ENCODE results near the gene GRID2. TPM values are rescaled to one million over a fixed set of nuclear protein-coding genes. Genes with fewer than 3 reads are reported as not detected.

GRID2 gene
- polyA plus RNA-seq, 1 donor, result 0.57 TPM

DNA sequence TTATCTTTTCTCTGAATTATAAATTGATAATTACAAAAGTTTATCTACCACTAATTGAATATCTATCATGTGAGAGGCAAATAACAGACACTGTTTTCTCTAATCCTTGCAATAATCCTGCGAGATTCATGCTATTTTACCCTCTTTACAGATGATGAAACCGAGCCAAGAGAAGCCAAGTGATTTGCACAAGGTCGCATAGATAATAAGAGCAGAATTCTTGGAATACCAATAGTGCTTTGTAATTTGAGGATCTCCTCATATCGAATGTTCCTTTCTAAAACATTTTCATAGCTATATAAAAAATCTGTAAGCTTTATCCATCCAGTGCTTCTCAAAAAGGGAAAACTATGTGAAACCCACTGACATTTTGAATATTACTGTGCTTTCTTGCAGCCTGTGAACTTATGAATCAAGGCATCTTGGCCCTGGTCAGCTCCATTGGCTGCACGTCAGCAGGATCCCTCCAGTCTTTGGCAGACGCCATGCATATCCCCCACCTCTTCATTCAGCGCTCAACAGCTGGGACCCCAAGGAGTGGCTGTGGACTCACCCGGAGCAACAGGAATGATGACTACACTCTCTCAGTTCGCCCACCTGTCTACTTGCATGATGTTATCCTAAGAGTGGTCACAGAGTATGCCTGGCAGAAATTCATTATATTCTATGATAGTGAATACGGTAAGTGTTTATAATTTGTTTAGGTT, 781.0 kb downstream of the GRID2 start:
- DNase-seq, result no peak
- Histone ChIP-seq H3K36me3 (ENCODE audit: control insufficient read depth, insufficient read depth, low read length) (no peaks in the 10 kb centered on the region), H3K27me3 (ENCODE audit: control insufficient read depth, insufficient read depth, low read length) (no peaks in the 10 kb centered on the region), H3K4me3 (ENCODE audit: low read length) (no peak overlapping the region), H3K27ac (ENCODE audit: low read length) (no peak overlapping the region), H3K9me3 (ENCODE audit: control insufficient read depth, low read depth, low read length) (no peaks in the 10 kb centered on the region), H3K4me1 (ENCODE audit: control insufficient read depth, insufficient read depth, low read length) (no peaks in the 10 kb centered on the region)
- WGBS (ENCODE audit: insufficient coverage, low lambda C conversion rate), result 80% methylated on average over 1 of the region's 10 CpGs

DNA sequence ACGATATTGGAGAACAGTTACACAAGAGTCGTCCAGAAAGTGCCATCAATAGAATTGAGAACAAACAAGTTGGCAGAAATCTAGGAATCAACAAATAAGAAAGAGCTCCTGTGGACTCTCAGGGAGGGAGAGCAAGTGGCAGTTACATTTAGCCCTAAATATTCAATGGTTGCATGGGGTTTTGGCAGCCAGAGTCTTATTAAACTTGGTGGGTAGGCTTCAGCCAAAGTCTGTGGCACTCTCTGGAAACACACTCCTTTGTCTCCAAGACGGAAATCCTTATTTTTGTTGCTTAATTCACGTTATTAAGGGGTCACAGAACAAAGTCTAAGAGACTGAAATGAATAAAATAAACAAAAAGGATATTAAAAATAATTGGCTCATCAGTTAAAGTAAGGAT, 782.6 kb downstream of the GRID2 start:
- 91% methylated on average over 3 of the region's 4 CpGs for WGBS (ENCODE audit: insufficient coverage, low lambda C conversion rate)

DNA sequence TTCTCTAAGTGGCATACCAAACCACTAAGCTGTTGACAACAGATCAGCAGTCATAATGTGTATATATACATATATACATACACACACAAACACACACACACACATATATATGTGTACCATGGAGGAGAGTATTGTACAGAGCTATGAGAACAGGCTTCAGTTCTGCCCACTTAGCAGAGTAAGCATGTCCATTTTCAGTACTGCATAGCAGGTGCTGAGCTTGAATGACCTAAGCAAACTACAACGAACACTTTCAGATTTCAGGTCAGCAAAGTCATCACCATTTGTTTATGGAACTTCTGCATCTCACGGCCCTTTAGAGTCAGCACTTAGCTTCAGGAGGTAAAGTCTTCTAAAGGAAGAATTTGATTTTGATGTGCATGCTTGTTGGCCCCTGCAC, 789.0 kb downstream of the GRID2 start:
- no CpG with 5 or more reads among the region's 2 CpGs for WGBS (ENCODE audit: insufficient coverage, low lambda C conversion rate)
- Histone ChIP-seq H3K27me3 (ENCODE audit: control insufficient read depth, insufficient read depth, low read length) (no peaks in the 10 kb centered on the region), H3K9me3 (ENCODE audit: control insufficient read depth, low read depth, low read length) (no peaks in the 10 kb centered on the region)

More for the DNA sequence above, 782.6 kb downstream of the GRID2 start:
- DNase-seq, result no peak
- no peaks in the 10 kb centered on the region for H3K9me3 ChIP-seq (ENCODE audit: control insufficient read depth, low read depth, low read length)
- H3K4me1 ChIP-seq (ENCODE audit: control insufficient read depth, insufficient read depth, low read length), result no peaks in the 10 kb centered on the region
- no peak overlapping the region for H3K4me3 ChIP-seq (ENCODE audit: low read length)
- no peak overlapping the region for H3K27ac ChIP-seq (ENCODE audit: low read length)
- no peaks in the 10 kb centered on the region for H3K27me3 ChIP-seq (ENCODE audit: control insufficient read depth, insufficient read depth, low read length)
- H3K36me3 ChIP-seq (ENCODE audit: control insufficient read depth, insufficient read depth, low read length), result no peaks in the 10 kb centered on the region

DNA sequence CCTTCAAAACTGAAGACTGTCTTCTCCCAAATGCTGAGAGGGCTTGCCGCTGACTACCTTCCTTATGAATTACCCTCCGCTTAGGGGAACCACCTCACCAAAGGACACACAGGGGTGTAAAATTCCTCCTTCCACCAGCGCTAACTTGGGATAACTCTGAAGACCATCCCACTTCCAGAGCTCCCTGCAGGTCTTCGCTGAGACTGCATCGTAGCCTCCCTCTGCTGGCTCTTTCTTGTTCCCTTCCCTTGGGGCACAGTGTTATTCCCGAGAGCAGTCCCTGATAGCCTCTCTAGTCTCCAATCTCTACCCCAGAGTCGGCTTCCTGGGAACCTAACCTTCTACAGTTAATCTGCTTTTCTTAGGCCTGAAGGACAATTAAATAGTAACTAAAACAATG, 799.3 kb downstream of the GRID2 start:
- WGBS (ENCODE audit: insufficient coverage, low lambda C conversion rate), result no CpG with 5 or more reads among the region's 7 CpGs
- DNase-seq, result no peak
- Histone ChIP-seq H3K27ac (ENCODE audit: low read length) (no peak overlapping the region), H3K4me3 (ENCODE audit: low read length) (no peak overlapping the region), H3K4me1 (ENCODE audit: control insufficient read depth, insufficient read depth, low read length) (no peaks in the 10 kb centered on the region), H3K27me3 (ENCODE audit: control insufficient read depth, insufficient read depth, low read length) (no peaks in the 10 kb centered on the region), H3K36me3 (ENCODE audit: control insufficient read depth, insufficient read depth, low read length) (no peaks in the 10 kb centered on the region), H3K9me3 (ENCODE audit: control insufficient read depth, low read depth, low read length) (no peaks in the 10 kb centered on the region)

More for the DNA sequence above, 789.0 kb downstream of the GRID2 start:
- H3K4me3 ChIP-seq (ENCODE audit: low read length), result no peak overlapping the region
- no peaks in the 10 kb centered on the region for H3K4me1 ChIP-seq (ENCODE audit: control insufficient read depth, insufficient read depth, low read length)
- H3K27ac ChIP-seq (ENCODE audit: low read length), result no peak overlapping the region
- DNase-seq, result no peak
- no peaks in the 10 kb centered on the region for H3K36me3 ChIP-seq (ENCODE audit: control insufficient read depth, insufficient read depth, low read length)

DNA sequence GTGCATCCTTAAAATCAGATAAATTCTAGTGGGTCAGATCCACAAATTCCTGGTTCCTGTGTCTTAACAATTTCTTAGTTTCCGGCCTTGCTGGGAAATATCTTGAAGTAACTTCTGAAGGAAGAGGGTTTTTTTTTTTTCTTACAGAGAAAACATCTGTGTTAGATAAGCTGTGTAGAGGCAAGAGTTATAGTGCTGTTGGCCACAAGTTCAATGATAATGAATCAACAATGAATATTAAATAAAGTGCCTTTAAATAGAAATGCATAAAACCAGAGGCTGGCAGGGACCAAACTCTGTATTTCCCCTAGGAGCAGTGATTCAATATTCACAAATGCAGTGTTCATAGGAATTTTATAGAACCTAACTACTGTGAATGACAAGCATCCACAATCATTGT, 812.9 kb downstream of the GRID2 start:
- H3K27me3 ChIP-seq (ENCODE audit: control insufficient read depth, insufficient read depth, low read length), result no peaks in the 10 kb centered on the region
- no peak overlapping the region for H3K4me3 ChIP-seq (ENCODE audit: low read length)
- H3K4me1 ChIP-seq (ENCODE audit: control insufficient read depth, insufficient read depth, low read length), result no peaks in the 10 kb centered on the region
- no peaks in the 10 kb centered on the region for H3K9me3 ChIP-seq (ENCODE audit: control insufficient read depth, low read depth, low read length)
- DNase-seq, result no peak
- H3K27ac ChIP-seq (ENCODE audit: low read length), result no peak overlapping the region
- no CpG with 5 or more reads among the region's 1 CpG for WGBS (ENCODE audit: insufficient coverage, low lambda C conversion rate)
- no peaks in the 10 kb centered on the region for H3K36me3 ChIP-seq (ENCODE audit: control insufficient read depth, insufficient read depth, low read length)

DNA sequence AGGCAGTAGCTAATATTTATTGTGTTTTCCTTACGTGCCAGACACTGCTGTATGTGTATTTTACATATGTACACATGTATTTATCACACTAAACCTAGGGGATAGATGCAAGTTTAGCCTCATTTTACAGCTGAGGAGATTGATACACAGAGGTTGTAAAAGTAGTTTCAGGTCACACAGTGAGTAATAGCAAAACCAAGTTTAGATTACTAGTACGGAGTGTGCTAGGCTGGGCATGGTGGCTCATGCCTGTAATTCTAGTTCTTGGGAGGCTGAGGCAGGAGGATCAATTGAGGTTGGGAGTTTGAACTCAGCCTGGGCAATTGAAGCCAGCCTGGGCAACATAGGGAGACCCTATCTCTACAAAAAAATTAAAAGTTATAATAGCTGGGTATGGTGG, 823.7 kb downstream of the GRID2 start:
- Histone ChIP-seq H3K4me1 (ENCODE audit: control insufficient read depth, insufficient read depth, low read length) (no peaks in the 10 kb centered on the region), H3K4me3 (ENCODE audit: low read length) (no peak overlapping the region), H3K27me3 (ENCODE audit: control insufficient read depth, insufficient read depth, low read length) (no peaks in the 10 kb centered on the region), H3K36me3 (ENCODE audit: control insufficient read depth, insufficient read depth, low read length) (no peaks in the 10 kb centered on the region), H3K9me3 (ENCODE audit: control insufficient read depth, low read depth, low read length) (no peaks in the 10 kb centered on the region), H3K27ac (ENCODE audit: low read length) (no peak overlapping the region)
- DNase-seq, result no peak
- WGBS (ENCODE audit: insufficient coverage, low lambda C conversion rate), result no CpG with 5 or more reads among the region's 2 CpGs

DNA sequence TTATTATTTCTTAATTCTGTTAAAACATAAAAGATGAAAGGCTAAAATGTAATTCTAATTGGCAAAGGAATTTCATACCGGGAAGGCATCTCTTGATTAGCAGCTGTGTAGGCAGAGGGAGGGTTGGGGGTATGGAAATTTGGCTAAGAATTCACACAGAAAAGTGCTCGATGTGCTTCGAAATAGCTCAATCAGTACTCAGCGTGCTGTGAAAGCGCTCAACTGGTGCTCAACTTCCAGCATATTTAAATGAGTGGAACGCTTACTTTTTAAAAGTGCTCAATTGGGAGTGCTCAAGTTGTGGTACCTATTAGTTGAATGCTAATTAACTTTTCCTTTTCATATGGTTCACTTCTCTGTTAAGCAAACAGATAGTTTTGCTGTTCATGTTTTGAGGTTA, 828.9 kb downstream of the GRID2 start:
- no CpG with 5 or more reads among the region's 6 CpGs for WGBS (ENCODE audit: insufficient coverage, low lambda C conversion rate)
- H3K27ac ChIP-seq (ENCODE audit: low read length), result no peak overlapping the region
- no peaks in the 10 kb centered on the region for H3K9me3 ChIP-seq (ENCODE audit: control insufficient read depth, low read depth, low read length)
- H3K36me3 ChIP-seq (ENCODE audit: control insufficient read depth, insufficient read depth, low read length), result no peaks in the 10 kb centered on the region
- no peaks in the 10 kb centered on the region for H3K27me3 ChIP-seq (ENCODE audit: control insufficient read depth, insufficient read depth, low read length)
- no peak for DNase-seq
- H3K4me3 ChIP-seq (ENCODE audit: low read length), result no peak overlapping the region
- H3K4me1 ChIP-seq (ENCODE audit: control insufficient read depth, insufficient read depth, low read length), result no peaks in the 10 kb centered on the region

DNA sequence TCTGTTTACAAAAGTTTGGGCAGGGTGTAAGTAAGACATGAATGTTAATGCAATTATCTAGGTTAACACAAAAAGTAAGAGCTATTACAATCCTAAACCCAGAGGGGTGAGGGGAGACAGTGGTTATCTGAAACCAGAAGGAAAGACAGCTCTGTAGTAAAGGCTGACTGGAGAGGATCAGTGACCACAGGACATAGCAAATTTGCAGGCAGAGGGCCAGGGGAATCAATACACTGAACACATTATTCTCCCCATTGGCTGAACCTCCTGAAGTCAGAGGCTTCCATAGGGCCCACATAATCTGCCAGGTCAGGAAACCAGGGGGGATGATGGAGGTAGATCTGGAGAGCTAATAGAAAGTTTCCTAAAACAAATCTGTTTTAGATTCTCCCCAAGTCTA, 835.4 kb downstream of the GRID2 start:
- H3K4me3 ChIP-seq (ENCODE audit: low read length), result no peak overlapping the region
- H3K9me3 ChIP-seq (ENCODE audit: control insufficient read depth, low read depth, low read length), result no peaks in the 10 kb centered on the region
- H3K27me3 ChIP-seq (ENCODE audit: control insufficient read depth, insufficient read depth, low read length), result no peaks in the 10 kb centered on the region
- H3K27ac ChIP-seq (ENCODE audit: low read length), result no peak overlapping the region
- DNase-seq, result no peak
- H3K4me1 ChIP-seq (ENCODE audit: control insufficient read depth, insufficient read depth, low read length), result no peaks in the 10 kb centered on the region
- H3K36me3 ChIP-seq (ENCODE audit: control insufficient read depth, insufficient read depth, low read length), result no peaks in the 10 kb centered on the region

DNA sequence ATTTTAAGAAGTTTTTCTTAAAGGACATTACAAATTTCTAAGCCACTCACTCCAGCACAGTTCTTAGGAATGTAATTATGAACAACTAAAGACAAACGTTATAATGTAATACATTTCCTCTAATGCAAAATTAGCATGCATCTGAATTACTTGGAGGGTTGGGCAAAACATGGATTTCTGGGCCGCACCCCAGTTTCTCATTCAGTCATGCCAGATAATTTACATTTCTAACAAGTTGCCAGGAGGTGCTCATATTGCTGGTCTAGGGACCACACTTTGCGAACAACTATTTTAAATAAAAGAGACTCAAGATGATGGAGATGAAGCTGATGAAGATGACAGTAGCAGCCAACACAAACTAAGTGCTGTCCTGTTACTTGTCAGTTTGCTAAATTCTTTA, 840.1 kb downstream of the GRID2 start:
- 94% methylated on average over 3 of the region's 3 CpGs for WGBS (ENCODE audit: insufficient coverage, low lambda C conversion rate)
- H3K27me3 ChIP-seq (ENCODE audit: control insufficient read depth, insufficient read depth, low read length), result no peaks in the 10 kb centered on the region
- H3K9me3 ChIP-seq (ENCODE audit: control insufficient read depth, low read depth, low read length), result no peaks in the 10 kb centered on the region
- no peaks in the 10 kb centered on the region for H3K36me3 ChIP-seq (ENCODE audit: control insufficient read depth, insufficient read depth, low read length)
- DNase-seq, result no peak
- H3K27ac ChIP-seq (ENCODE audit: low read length), result no peak overlapping the region
- no peaks in the 10 kb centered on the region for H3K4me1 ChIP-seq (ENCODE audit: control insufficient read depth, insufficient read depth, low read length)
- no peak overlapping the region for H3K4me3 ChIP-seq (ENCODE audit: low read length)

DNA sequence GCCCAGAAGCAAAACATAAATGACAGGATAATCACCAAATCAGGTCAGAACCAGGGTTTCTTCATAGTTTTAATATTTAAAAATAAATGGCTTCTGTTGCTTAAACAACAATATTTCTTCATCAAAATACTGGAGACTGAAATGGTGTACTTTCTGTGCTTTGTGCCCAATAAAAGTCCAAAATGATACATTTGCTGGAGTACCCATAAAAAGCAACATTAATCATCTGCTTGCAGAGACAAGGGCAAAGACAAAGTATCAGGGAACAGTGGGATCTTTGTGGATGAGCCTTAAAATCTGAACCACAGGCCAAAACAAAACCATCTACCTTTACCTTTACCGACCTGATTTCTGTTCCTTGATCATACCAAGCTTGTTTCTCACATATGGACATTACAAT, 840.9 kb downstream of the GRID2 start:
- 43% methylated on average over 1 of the region's 1 CpG for WGBS (ENCODE audit: insufficient coverage, low lambda C conversion rate)
- H3K27me3 ChIP-seq (ENCODE audit: control insufficient read depth, insufficient read depth, low read length), result no peaks in the 10 kb centered on the region
- no peak for DNase-seq

DNA sequence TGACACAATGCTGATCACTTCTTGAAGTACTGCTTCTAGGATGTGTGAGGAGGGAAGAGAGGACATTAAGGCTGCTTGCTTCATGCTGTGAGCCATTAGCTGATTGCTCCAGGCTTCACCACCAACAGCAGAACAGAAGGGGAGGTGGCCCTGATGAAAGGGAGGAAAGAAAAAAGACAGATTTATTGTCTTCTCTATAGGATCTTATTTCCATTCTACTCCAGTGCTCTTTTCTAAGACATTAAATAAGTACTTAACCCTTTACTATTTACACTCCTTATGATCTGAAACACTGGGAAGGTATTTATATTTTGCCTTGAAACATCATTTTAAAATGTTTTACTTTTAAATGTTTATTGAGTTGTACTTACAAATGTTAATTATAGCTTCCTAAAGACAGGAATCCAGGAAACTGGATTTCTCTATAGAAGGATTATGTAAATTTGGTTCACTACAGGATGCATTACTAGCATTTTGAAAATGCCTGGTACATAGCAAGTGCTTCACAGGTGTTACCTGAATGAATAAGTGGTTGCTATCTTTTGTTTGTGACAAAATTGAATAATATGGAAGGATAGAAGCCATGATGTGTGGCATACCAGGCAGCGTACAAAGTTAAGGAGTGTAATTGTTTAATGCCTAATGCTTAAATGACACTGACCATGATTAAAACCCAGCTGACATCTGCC, 843.9 kb downstream of the GRID2 start:
- H3K9me3 ChIP-seq (ENCODE audit: control insufficient read depth, low read depth, low read length), result no peaks in the 10 kb centered on the region
- H3K4me1 ChIP-seq (ENCODE audit: control insufficient read depth, insufficient read depth, low read length), result peaks cover 3% of the 10 kb centered on the region
- H3K4me3 ChIP-seq (ENCODE audit: low read length), result no peak overlapping the region
- 100% methylated on average over 1 of the region's 1 CpG for WGBS (ENCODE audit: insufficient coverage, low lambda C conversion rate)
- H3K27ac ChIP-seq (ENCODE audit: low read length), result no peak overlapping the region
- H3K27me3 ChIP-seq (ENCODE audit: control insufficient read depth, insufficient read depth, low read length), result no peaks in the 10 kb centered on the region
- DNase-seq, result no peak
- H3K36me3 ChIP-seq (ENCODE audit: control insufficient read depth, insufficient read depth, low read length), result no peaks in the 10 kb centered on the region

More for the DNA sequence above, 840.9 kb downstream of the GRID2 start:
- Histone ChIP-seq H3K9me3 (ENCODE audit: control insufficient read depth, low read depth, low read length) (no peaks in the 10 kb centered on the region), H3K27ac (ENCODE audit: low read length) (no peak overlapping the region), H3K4me3 (ENCODE audit: low read length) (no peak overlapping the region), H3K36me3 (ENCODE audit: control insufficient read depth, insufficient read depth, low read length) (no peaks in the 10 kb centered on the region), H3K4me1 (ENCODE audit: control insufficient read depth, insufficient read depth, low read length) (no peaks in the 10 kb centered on the region)

Data from large intestine (tissue), 3 donors.